Activated CD4-positive, CD25-positive, alpha-beta regulatory T cell treated with anti-CD3 and anti-CD28 coated beads, Interleukin-2, amount 50 U/mL, for 72 hours (primary cell): Measurements from ENCODE around the gene TNIK.
"Not testable (repeated sequence)": the region's sequence is repeated elsewhere in the genome, so short reads cannot be mapped to it uniquely, and the experiment has no call there.

Experiments
- DNase-seq: peaks from one replicate; pipeline ENCODE4 v3.0.0; 2021

The TNIK gene

GRCh38 chr3:171156401-171157010, 303.7 kb downstream of the TNIK start:
- DNase-seq: no peak

DNA sequence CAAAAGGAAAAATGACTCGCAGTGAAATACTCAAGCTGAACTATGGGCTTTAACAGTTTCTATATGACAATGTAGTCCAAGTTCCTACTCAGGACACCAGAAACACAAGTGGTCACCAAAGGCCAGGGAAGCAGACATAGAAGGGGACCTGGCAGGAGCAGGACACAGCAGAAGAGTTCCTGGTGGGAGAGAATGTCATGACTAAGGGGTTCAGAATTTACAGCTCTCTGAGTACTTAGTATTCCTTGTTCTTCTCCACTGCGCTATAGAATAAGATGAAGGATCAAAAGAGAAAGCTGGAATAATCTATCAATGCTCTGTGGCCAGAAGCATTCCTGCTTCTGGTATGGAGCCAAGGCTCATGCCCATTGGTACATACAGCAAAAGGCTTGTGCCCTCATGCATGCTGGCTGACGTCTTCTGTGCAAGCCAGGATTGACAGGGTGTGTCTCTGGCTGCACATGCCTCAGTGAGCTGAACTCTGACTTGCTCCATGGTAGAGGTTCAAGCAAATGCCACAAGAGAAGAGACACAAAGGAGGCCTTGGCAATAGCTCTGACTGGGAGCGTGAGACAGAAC, 305.0 kb downstream of the TNIK start:
- no peak for DNase-seq

DNA sequence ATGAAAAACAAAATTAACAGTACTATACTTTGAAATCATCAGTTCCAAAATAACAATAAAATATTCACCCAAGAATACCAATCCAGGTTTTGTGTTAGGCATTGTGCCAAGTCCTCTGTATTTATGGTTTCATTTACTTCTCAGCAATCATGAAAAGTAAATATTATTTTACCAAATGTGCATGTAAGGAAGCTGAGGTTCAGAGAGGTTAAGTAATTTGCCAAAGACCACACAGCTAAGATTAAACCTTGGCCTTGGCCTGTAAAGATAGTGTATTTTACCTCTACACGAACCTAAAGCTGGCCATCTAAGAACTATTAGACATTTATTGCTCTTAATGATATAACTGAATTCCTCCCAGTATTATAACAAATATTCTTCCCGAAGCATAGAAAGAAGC, 309.3 kb downstream of the TNIK start:
- no peak for DNase-seq

DNA sequence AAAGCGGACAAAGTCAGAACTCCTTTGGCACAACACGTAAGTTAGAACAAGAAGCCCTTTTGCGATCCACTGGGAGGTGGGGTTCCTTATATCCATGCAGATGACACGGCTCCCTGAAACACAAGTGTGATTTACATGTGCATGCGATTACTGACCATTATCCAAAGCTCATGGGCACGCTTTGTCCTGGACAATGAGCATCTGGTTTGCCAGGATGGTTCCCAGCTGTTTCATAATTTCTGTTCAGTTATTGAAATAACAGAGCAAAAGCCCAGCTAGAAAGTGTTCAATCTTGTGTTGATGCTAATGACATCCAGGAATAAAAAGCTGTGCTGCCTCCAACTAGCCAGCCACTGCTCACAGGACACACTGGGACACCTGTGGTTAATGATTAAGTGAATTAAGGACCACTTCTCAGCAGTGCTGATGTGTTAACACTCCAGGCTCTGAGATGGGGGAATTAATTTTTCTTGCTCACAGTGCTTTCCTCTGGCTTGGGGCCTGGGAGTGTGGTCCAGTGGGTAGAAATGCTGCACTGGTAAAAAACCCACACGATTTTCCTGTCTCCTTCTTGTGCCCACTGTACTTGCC, 310.6 kb downstream of the TNIK start:
- DNase-seq: no peak

GRCh38 chr3:171145798-171146197, 314.4 kb downstream of the TNIK start:
- no peak for DNase-seq

DNA sequence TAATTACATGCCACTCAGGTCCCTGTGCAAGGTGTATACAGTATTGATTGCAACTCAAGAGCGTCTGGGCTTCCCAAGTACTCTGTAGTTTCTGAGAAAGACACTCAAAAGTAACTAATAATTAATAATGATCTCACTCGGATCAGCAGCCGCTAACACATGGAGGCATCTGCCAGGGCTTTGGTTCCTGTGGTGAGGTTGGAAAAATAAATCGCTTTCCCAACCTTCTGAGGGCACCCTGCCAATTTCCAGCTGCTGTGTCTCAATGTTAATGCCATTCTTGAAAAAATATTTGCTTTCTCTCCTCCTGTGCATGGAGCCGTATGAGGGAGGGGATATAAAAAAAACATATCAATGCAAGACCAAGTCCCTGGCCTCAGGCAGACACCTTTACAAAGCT, 317.2 kb downstream of the TNIK start:
- DNase-seq: no peak

- no peak for DNase-seq
Observed at GRCh38 chr3:171140246-171140645, 320.0 kb downstream of the TNIK start.

GRCh38 chr3:171138027-171138426, 322.2 kb downstream of the TNIK start:
- no peak for DNase-seq

DNA sequence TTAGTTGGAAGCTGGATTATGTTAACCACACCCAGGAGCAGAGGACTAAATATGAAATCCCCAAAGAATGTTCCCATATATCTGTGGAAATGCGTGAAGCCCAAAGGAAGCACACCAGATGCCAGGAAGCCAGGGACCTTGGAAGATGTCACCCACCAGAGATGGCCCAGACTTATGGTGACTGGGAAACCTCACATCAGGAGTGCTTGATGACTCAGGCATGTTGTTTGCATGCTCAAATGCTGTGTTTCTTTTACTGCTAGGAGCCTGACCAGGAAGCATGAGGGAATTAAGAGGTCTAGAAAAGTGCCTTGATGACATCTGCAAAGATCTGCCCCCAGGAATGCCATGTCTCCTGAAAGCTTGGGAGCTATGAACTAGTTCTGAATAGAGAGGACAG, 324.7 kb downstream of the TNIK start:
- DNase-seq: no peak

DNA sequence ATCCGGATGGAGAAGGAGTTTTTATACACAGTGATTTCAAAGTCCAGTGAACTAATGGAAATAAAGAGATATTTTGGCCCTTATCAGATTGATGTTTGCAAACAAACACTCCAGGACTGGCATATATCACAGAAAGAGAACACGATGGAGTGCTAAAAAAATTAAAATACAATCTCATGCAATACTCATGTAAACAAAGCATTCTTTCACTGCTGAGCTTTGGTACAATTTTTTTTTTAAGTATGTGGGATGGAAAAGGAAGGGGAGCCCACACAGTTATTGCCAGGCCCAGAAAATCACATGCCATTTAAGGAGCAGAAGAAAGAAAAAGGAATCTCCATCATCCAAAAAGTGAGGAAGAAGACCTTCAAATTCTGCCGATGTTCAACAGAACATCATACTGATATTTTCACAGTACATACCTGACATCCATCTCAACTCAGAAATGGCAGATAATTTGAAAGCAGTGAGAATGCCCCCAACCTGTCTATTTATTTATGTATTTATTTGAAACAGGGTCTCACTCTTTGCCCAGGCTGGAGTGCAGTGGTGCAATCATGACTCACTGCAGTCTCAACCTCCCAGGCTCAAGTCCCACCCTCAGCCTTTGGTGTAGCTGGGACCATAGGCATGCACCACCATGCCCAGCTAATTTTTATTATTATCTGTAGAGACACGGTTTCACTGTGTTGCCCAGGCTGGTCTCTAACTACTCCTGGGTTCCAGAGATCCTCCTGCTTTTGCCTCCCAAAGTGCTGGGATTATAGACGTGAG, 326.2 kb downstream of the TNIK start:
- DNase-seq: no peak

- no peak for DNase-seq
Observed at GRCh38 chr3:171133337-171133736, 326.9 kb downstream of the TNIK start.

DNA sequence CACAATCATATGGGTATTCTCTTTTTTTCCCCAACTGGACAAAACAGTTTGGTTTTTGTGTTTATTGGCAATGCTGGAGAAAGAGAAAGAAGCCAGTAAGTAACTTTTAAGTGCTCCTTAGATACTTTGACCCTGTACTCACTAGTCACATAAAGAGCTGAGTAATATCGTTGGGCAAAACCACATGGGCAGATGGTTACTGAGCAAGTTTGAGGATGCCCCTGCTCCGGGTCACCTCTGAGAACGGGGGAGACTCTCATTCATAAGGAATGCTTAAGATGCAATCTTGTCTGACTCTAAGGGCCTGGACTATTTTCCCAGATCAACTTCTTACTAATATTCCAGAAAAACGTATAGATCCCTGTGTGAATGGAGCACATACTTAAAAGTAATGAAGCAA, 327.3 kb downstream of the TNIK start:
- DNase-seq: no peak

- DNase-seq: no peak
Observed at GRCh38 chr3:171129827-171130226, 330.4 kb downstream of the TNIK start.

DNA sequence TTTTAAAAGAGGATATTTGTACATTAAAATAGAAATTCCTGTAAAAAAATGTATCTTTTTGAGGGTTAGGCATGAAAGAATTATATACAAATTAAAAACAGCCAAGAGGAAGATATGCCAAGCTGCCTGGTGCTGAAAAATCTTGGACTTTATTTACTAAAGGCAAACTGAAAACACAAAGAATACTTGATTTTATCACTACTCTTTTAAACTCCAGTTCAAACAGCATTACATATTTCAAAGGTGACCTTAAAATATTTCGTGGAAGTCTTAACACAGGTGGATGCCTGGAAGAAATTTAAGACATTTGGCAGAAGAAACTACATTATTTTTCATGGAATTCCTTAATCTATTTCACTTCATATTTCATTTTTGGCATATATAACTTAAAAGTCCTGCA, 332.6 kb downstream of the TNIK start:
- no peak for DNase-seq

DNA sequence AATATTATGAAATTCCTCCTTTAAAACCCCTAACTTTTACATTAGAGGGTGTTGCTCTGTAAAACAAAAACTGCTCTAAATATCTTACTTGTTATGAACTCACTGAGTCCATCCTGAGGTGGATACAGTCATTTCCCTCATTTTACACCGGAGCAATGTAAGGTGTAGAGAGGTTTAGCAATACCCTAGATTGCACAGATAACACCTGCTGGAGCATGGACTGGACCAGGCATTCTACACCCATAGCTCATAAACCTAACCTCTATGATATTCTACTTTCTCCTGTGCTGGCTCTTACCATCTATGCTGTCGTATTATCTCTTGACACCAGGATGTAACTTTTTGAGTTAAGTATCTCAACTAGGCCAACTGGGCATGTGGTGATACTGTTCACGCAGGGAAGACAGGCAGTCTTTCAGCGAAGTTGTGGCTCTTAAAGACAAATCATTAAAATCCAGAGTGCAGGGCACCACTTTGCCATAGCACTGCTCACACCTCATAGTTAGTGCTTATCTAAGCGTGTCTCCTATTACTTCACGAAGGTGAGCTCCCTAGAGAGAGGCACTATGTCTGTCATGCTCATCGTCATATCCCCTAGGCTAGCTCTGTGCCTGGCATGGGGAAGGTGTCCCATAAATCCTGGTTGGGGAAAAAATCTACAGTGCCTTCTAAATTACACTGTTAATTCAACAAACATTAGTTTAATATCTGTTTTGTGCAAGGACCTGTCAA, 333.6 kb downstream of the TNIK start:
- DNase-seq: no peak

DNA sequence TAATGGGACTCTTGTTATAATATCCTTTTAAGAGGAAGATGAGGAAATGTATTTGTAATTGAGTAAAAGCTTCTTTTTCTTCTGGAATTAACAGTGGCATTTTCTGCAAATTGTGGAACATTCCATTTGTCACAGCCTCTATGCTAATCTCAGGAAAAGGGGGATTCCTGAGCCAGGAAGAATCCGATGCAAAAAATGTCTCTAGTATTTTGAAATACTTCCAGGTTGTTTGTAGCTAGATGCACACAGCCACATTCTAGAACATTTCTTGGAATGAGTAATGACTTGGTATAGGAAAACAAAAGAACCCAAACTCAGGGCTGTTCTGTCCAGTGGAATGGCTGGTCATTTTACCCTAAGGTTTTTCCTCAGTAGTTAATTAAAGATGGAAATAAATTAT, 335.2 kb downstream of the TNIK start:
- DNase-seq: no peak

- DNase-seq: no peak
Observed at GRCh38 chr3:171123915-171124314, 336.3 kb downstream of the TNIK start.

DNA sequence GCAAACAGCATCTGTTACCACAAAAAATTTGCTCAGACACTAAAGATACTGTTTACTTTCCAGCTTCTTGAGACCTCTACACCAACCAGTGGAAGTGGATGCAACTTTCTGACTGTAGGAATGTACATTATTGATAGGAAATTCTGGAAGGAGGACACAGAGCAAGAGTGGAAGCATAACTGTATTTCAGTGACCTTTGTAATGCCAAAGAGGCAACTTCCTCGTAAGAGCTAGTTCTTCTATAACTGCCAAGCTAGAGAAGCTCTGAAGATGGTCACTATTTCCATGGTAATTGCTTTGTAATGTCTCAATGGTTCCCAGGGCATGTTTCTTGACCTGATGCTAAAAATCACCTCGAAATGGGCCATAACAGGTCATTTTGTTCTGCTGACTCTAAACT, 337.3 kb downstream of the TNIK start:
- DNase-seq: no peak

GRCh38 chr3:171122240-171122639, 338.0 kb downstream of the TNIK start:
- no peak for DNase-seq

GRCh38 chr3:171121801-171122200, 338.4 kb downstream of the TNIK start:
- no peak for DNase-seq

GRCh38 chr3:171119402-171119801, 340.8 kb downstream of the TNIK start:
- DNase-seq: not testable (repeated sequence)

DNA sequence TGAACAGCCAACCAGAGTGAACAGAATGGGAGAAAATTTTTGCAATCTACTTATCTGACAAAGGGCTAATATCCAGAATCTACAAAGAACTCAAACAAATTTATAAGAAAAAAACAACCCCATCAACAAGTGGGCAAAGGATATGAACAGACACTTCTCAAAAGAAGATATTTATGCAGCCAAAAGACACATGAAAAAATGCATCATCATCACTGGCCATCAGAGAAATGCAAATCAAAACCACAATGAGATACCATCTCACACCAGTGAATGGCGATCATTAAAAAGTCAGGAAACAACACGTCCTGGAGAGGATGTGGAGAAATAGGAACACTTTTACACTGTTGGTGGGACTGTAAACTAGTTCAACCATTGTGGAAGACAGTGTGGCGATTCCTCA, 341.2 kb downstream of the TNIK start:
- DNase-seq: not testable (repeated sequence)

DNA sequence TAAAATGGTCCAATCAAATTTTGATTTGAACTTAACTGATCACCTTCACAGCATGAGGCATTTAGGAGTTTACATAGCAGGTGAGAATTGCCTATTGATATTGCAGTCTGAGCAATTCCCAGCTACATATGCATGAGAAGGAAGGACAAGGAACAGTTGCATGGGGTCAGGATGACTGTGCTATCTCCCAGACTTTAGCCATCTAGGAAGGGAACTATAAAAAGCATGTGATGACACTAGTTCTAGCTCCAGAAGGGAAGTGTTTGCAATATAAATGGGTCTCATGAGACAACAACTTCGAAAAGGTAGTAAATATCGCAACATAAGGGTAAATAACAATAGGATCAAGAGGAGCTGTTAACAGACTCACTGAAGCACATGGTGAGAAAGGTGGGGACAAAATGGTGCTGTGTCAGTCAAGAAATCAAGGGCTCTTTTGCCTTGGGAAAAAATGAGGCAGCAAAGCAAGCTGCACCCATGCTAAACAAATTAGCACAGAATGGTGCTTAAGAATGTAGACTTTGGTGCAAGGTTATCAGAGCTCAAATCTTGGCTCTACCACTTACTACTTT, 343.3 kb downstream of the TNIK start:
- no peak for DNase-seq
